HFF-Myc (cell line): ENCODE results near the gene SMCO3.
A peak's percentile ranks its signal among the peaks of the same experiment; 100 is the strongest.

Experiments
- DNase-seq: peaks from one replicate; pipeline ENCODE4 v3.0.0-alpha.2; 2011; ENCODE audit warnings: low read depth; ENCODE audit errors: extremely low read depth
- H3K4me3 ChIP-seq: replicated peaks from 2 replicates; pipeline ENCODE4 v1.5.1; 2011; ENCODE audit warnings: low read depth, mild to moderate bottlenecking, control low read depth, low read length
- TF ChIP-seq, protein P1 (sequence below): IDR thresholded peaks from 2 replicates; pipeline ENCODE4 v1.5.1; 2012; ENCODE audit warnings: mild to moderate bottlenecking, low read depth, low read length, control low read depth; ENCODE audit errors: missing control alignments

Gene SMCO3

GRCh38 chr12:14814014-14814413, at the start of gene SMCO3:
TSS of gene SMCO3 (minus strand) at chr12:14814182. CDS start at chr12:14806680, 7,502 bp downstream.
- TF ChIP-seq, protein P1, sequence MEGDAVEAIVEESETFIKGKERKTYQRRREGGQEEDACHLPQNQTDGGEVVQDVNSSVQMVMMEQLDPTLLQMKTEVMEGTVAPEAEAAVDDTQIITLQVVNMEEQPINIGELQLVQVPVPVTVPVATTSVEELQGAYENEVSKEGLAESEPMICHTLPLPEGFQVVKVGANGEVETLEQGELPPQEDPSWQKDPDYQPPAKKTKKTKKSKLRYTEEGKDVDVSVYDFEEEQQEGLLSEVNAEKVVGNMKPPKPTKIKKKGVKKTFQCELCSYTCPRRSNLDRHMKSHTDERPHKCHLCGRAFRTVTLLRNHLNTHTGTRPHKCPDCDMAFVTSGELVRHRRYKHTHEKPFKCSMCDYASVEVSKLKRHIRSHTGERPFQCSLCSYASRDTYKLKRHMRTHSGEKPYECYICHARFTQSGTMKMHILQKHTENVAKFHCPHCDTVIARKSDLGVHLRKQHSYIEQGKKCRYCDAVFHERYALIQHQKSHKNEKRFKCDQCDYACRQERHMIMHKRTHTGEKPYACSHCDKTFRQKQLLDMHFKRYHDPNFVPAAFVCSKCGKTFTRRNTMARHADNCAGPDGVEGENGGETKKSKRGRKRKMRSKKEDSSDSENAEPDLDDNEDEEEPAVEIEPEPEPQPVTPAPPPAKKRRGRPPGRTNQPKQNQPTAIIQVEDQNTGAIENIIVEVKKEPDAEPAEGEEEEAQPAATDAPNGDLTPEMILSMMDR: no peak
- DNase-seq: no peak
- H3K4me3 ChIP-seq: no peak within 1 kb of the TSS

- H3K4me3 ChIP-seq: no peak overlapping the region
- TF ChIP-seq, protein P1: no peak
- no peak for DNase-seq
These were observed 46.5 kb upstream of the SMCO3 start for GRCh38 chr12:14860490-14860889.

DNA sequence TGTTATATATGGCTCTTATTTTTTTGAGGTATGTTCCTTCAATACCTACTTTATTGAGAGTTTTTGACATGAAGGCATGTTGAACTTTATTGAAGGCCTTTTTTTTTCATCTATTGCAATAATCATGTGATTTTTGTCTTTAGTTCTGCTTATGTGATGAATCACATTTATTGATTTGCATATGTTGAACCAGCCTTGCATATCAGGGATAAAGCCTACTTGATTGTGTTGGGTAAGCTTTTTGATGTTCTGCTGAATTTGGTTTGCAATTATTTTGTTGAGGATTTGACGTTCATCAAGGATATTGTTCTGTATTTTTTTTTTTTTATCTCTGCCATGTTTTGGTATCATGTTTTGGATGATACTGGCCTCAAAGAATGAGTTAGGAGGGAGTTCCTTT, 44.5 kb upstream of the SMCO3 start:
- DNase-seq: no peak
- no peak overlapping the region for H3K4me3 ChIP-seq
- TF ChIP-seq, protein P1: no peak

- H3K4me3 ChIP-seq: no peak overlapping the region
- TF ChIP-seq, protein P1: no peak
- peak; percentile 45 for DNase-seq
These were observed 40.7 kb upstream of the SMCO3 start for GRCh38 chr12:14854586-14855183.

- no peak overlapping the region for H3K4me3 ChIP-seq
- TF ChIP-seq, protein P1: no peak
- no peak for DNase-seq
These were observed 40.0 kb upstream of the SMCO3 start for GRCh38 chr12:14853961-14854360.

DNA sequence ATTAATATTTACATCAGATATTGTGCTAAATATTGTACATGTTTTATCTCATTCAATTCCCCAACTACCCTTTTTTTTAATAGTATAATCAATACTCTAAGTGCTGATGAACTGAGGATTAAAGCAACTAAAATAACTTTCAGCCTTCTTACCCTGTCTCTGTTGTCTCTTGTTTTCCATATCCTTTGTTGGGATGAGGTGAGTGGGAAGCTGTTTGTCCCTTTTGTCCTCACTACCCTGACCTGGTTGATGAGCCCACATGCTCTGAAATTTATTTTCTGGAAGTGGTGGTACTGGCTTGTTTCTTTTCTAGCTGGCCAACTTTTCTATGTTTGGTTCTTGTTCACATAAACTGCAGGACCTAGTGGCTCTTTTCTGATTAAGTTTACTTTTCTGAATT, 38.9 kb upstream of the SMCO3 start:
- TF ChIP-seq, protein P1: no peak
- no peak overlapping the region for H3K4me3 ChIP-seq
- DNase-seq: no peak
